AG09319 (cell line): Measurements from ENCODE around the gene EHHADH.
A peak's percentile ranks its signal among the peaks of the same experiment; 100 is the strongest.
"Not testable (repeated sequence)": the region's sequence is repeated elsewhere in the genome, so short reads cannot be mapped to it uniquely, and the experiment has no call there.

Experiments used
- DNase-seq: peaks from one replicate; pipeline ENCODE4 v3.0.0-alpha.2; 2010; ENCODE audit warnings: low read depth; ENCODE audit errors: extremely low read depth
- TF ChIP-seq, protein P1 (sequence below): IDR thresholded peaks from 2 replicates; pipeline ENCODE4 v1.5.1; 2011; ENCODE audit warnings: low read depth, mild to moderate bottlenecking, inconsistent platforms, low read length, moderate library complexity

EHHADH gene

DNA sequence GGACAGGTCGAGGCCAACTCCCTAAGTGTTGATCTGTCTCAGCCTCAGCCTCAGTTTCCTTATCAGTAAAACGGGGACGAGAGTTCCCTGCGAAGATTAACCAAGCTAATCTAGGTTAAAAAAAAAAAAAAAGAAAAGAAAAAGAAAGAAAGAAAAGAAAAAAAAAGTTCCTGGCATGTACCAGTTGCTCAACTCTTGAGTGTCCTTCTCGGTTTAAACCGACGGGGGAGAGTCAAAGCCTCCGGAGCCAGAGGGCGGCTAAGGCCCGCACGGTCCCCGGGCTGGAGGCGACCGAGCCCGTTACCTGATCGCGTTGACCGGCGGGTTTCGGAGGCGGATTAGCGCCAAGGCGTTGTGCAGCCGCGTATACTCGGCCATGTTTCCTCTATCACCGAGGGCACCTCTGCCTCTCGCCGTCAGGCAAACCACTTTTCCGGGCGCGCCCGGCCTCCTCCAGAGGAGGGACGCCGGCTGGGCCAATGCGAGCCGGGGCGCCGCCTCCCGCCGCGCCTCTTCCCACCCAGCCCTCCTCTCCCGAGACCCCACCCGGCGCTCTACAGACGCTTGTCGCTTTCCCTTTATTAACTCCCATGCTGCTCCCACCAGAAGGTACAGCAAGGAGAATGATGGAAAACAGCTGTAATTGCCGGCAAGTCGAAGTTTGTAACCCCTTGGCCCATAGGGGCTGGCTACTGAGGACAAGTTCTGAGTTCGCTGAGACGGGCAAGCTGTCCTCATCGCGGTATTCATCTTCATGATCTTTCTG, at the start of gene EHHADH:
TSS of gene EHHADH (minus strand) at position 405 of the 766 bp plus-strand sequence. CDS start at position 378, 27 bp downstream.
- DNase-seq = peak; percentile 14
- TF ChIP-seq, protein P1, sequence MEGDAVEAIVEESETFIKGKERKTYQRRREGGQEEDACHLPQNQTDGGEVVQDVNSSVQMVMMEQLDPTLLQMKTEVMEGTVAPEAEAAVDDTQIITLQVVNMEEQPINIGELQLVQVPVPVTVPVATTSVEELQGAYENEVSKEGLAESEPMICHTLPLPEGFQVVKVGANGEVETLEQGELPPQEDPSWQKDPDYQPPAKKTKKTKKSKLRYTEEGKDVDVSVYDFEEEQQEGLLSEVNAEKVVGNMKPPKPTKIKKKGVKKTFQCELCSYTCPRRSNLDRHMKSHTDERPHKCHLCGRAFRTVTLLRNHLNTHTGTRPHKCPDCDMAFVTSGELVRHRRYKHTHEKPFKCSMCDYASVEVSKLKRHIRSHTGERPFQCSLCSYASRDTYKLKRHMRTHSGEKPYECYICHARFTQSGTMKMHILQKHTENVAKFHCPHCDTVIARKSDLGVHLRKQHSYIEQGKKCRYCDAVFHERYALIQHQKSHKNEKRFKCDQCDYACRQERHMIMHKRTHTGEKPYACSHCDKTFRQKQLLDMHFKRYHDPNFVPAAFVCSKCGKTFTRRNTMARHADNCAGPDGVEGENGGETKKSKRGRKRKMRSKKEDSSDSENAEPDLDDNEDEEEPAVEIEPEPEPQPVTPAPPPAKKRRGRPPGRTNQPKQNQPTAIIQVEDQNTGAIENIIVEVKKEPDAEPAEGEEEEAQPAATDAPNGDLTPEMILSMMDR = no peak

GRCh38 chr3:185299918-185300426, 46.1 kb upstream of the EHHADH start:
- not testable (repeated sequence) for DNase-seq

- TF ChIP-seq, protein P1 = no peak
- DNase-seq = no peak
Measured at GRCh38 chr3:185297867-185298266, 44.0 kb upstream of the EHHADH start.

GRCh38 chr3:185292238-185292637, 38.4 kb upstream of the EHHADH start:
- DNase-seq = no peak
- TF ChIP-seq, protein P1 = no peak

- TF ChIP-seq, protein P1 = no peak
- no peak for DNase-seq
Measured at GRCh38 chr3:185290266-185290665, 36.4 kb upstream of the EHHADH start.

- TF ChIP-seq, protein P1 = no peak
- no peak for DNase-seq
Measured at GRCh38 chr3:185283374-185283935, 29.6 kb upstream of the EHHADH start.

GRCh38 chr3:185282696-185283373, 29.0 kb upstream of the EHHADH start:
- TF ChIP-seq, protein P1 = no peak
- DNase-seq = peak; percentile 67
